OCI-LY3 (cell line): Measurements from ENCODE around the gene TF.
"Not testable (repeated sequence)": the region's sequence is repeated elsewhere in the genome, so short reads cannot be mapped to it uniquely, and the experiment has no call there.

ENCODE experiments used
- CTCF ChIP-seq: fragments of 200-600, 300-600 bp; sonication (generic); IDR thresholded peaks from 2 replicates; pipeline ENCODE4 v1.5.1; 2014; ENCODE audit warnings: antibody characterized with exemption, low read length, low read depth
- EZH2phosphoT487 ChIP-seq: fragments of 200-600 bp; shearing (Covaris generic); IDR thresholded peaks from 2 replicates; pipeline ENCODE4 v1.6.1; 2018; ENCODE audit warnings: antibody characterized with exemption, mixed run types, low read depth

GRCh38 chr3:133780756-133781155 lies 34.6 kb downstream of the TF start:
- TF ChIP-seq CTCF, EZH2phosphoT487: not testable (repeated sequence)
